SK-N-SH (cell line): Measurements from ENCODE around the gene NUP37.

Experiments
- EP300 ChIP-seq, 2 experiments: IDR thresholded peaks; 2 replicates each; pipeline versions ENCODE4 v1.4.0 to v1.6.1; 2012; ENCODE audit warnings: borderline replicate concordance in 1 of 2, low read depth in 1 of 2, low read length in 1 of 2
- GABPA ChIP-seq: IDR thresholded peaks from 2 replicates; pipeline ENCODE4 v1.4.0; 2012; ENCODE audit warnings: low read depth, mild to moderate bottlenecking
- MEF2A ChIP-seq: IDR thresholded peaks from 2 replicates; pipeline ENCODE4 v1.4.0; 2012; ENCODE audit warnings: low read depth, borderline replicate concordance
- POLR2AphosphoS5 ChIP-seq: IDR thresholded peaks from 2 replicates; pipeline ENCODE4 v1.6.1; 2012; ENCODE audit warnings: low read depth, low read length
- RAD21 ChIP-seq: IDR thresholded peaks from 2 replicates; pipeline ENCODE4 v1.6.1; 2012; ENCODE audit warnings: mild to moderate bottlenecking, low read length
- RCOR1 ChIP-seq: fragments of 150-350 bp; IDR thresholded peaks from 2 replicates; pipeline ENCODE4 v1.6.1; 2017; ENCODE audit warnings: antibody characterized with exemption, low read length
- REST ChIP-seq: IDR thresholded peaks from 2 replicates; pipeline ENCODE4 v1.6.1; 2012; ENCODE audit warnings: mild to moderate bottlenecking, low read depth, low read length, moderate library complexity
- RFX5 ChIP-seq: IDR thresholded peaks from 2 replicates; pipeline ENCODE4 v1.6.1; 2012; ENCODE audit warnings: mild to moderate bottlenecking, improper control_type of control experiment, low read length
- RXRA ChIP-seq: IDR thresholded peaks from 2 replicates; pipeline ENCODE4 v1.4.0; 2012; ENCODE audit warnings: low read depth, mild to moderate bottlenecking, borderline replicate concordance
- YY1 ChIP-seq: IDR thresholded peaks from 2 replicates; pipeline ENCODE4 v1.4.0; 2012; ENCODE audit warnings: low read depth, mild to moderate bottlenecking
- TF ChIP-seq, protein P1 (sequence below): fragments of 200-600 bp; sonication (generic); IDR thresholded peaks from 2 replicates; pipeline ENCODE4 v1.6.1; 2017; ENCODE audit warnings: antibody characterized with exemption, mild to moderate bottlenecking, moderate library complexity
- TF ChIP-seq, protein P2 (sequence below): IDR thresholded peaks from 2 replicates; pipeline ENCODE4 v1.4.0; 2012; ENCODE audit warnings: low read depth, borderline replicate concordance

GRCh38 chr12:102061560-102062418 lies 58.1 kb downstream of the NUP37 start, which contains the start of gene WASHC3:
- TF ChIP-seq, protein P1, sequence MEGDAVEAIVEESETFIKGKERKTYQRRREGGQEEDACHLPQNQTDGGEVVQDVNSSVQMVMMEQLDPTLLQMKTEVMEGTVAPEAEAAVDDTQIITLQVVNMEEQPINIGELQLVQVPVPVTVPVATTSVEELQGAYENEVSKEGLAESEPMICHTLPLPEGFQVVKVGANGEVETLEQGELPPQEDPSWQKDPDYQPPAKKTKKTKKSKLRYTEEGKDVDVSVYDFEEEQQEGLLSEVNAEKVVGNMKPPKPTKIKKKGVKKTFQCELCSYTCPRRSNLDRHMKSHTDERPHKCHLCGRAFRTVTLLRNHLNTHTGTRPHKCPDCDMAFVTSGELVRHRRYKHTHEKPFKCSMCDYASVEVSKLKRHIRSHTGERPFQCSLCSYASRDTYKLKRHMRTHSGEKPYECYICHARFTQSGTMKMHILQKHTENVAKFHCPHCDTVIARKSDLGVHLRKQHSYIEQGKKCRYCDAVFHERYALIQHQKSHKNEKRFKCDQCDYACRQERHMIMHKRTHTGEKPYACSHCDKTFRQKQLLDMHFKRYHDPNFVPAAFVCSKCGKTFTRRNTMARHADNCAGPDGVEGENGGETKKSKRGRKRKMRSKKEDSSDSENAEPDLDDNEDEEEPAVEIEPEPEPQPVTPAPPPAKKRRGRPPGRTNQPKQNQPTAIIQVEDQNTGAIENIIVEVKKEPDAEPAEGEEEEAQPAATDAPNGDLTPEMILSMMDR: no peak
- TF ChIP-seq POLR2AphosphoS5: peak; percentile 78
- TF ChIP-seq RCOR1: no peak; the same call in 1 of the 2 replicates
- no peak for TF ChIP-seq REST
- TF ChIP-seq RXRA: no peak
- TF ChIP-seq, protein P2, sequence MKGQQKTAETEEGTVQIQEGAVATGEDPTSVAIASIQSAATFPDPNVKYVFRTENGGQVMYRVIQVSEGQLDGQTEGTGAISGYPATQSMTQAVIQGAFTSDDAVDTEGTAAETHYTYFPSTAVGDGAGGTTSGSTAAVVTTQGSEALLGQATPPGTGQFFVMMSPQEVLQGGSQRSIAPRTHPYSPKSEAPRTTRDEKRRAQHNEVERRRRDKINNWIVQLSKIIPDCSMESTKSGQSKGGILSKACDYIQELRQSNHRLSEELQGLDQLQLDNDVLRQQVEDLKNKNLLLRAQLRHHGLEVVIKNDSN: no peak
- TF ChIP-seq RAD21: no peak
- TF ChIP-seq MEF2A: no peak
- TF ChIP-seq GABPA: peak; percentile 90
- no peak for TF ChIP-seq YY1
- TF ChIP-seq RFX5: no peak
- TF ChIP-seq EP300 (IDR thresholded peaks at IDR 0.05; ENCODE audit: borderline replicate concordance in 1 of 2, low read depth in 1 of 2, low read length in 1 of 2): no peak
